HCT116 (cell line): ENCODE results near the gene ELOB. TPM values are rescaled to one million over a fixed set of nuclear protein-coding genes. Genes with fewer than 3 reads are reported as not detected.

ENCODE experiments used
- ATAC-seq: fragments of 200-7000 bp; cut with Tn5 transposase; 2 replicates; pipeline ENCODE4 v1.9.1; 2020; ENCODE audit warnings: mild to moderate bottlenecking, moderate library complexity
- BruUV-seq: library from RNA; stranded (reverse); fragments of 400-500 nt; replicated peaks from 2 replicates; lab custom pipeline; 2021; lab: Mats Ljungman, UMichigan
- CTCF ChIA-PET: fragments of 300-600 bp; sonication (Branson Sonifier 250); formaldehyde crosslinking; loops from one replicate; lab custom pipeline; 2021; ENCODE audit warnings: antibody characterized with exemption; lab: Charles Lee
- POLR2A ChIA-PET: fragments of 300-600, 350-600 bp; sonication (Branson Sonifier 250); formaldehyde crosslinking; loops from one replicate; lab custom pipeline; 2021; ENCODE audit warnings: antibody characterized with exemption; lab: Charles Lee
- RAD21 ChIA-PET, 2 experiments: fragments of 300-600 bp; sonication (Branson Sonifier 250); formaldehyde crosslinking; loops; one replicate each; lab custom pipeline; 2023; ENCODE audit warnings: low total read pairs in 2 of 2; ENCODE audit not compliant: uncharacterized antibody in 2 of 2, unreplicated experiment in 2 of 2, low non-redundant PET in 1 of 2; lab: Charles Lee
- DNase-seq: peaks from one replicate; pipeline ENCODE4 v3.0.0-alpha.2; 2010; ENCODE audit warnings: low read depth, low spot score
- H2AFZ ChIP-seq: fragments of 200-600 bp; shearing (Covaris generic), sonication (generic); 2 replicates; pipeline ENCODE4 v1.6.1; 2017; ENCODE audit warnings: low read depth, mixed run types, mixed read lengths, antibody characterized with exemption, low read length; ENCODE audit not compliant: poor library complexity, severe bottlenecking
- H3K27ac ChIP-seq: 2 replicates; pipeline ENCODE4 v1.5.1; 2012; ENCODE audit warnings: low read depth, low read length
- H3K27me3 ChIP-seq: fragments of 200-600 bp; sonication (generic); 2 replicates; pipeline ENCODE4 v1.6.1; 2016; ENCODE audit warnings: mixed run types, low read length, mixed read lengths; ENCODE audit not compliant: insufficient read depth
- H3K36me3 ChIP-seq, 2 experiments: fragments of 200-500 bp in 1 of 2; fragments of 200-600 bp in 1 of 2; sonication (Bioruptor generic) in 1 of 2; sonication (generic) in 1 of 2; 2 replicates each; pipeline versions ENCODE4 v1.5.1 to v1.6.1; 2014 to 2016; ENCODE audit warnings: low read length in 2 of 2, inconsistent platforms in 1 of 2, mixed read lengths in 1 of 2, mixed run types in 1 of 2; ENCODE audit not compliant: insufficient read depth in 2 of 2, control insufficient read depth in 1 of 2
- H3K4me1 ChIP-seq, 2 experiments: fragments of 200-600 bp in 1 of 2; sonication (generic) in 1 of 2; 2 replicates each; pipeline versions ENCODE4 v1.5.1 to v1.6.1; 2012 to 2017; ENCODE audit warnings: low read length in 2 of 2, inconsistent platforms in 1 of 2, mild to moderate bottlenecking in 1 of 2, mixed read lengths in 1 of 2, mixed run types in 1 of 2, moderate library complexity in 1 of 2; ENCODE audit not compliant: insufficient read depth in 2 of 2, control insufficient read depth in 1 of 2
- H3K4me2 ChIP-seq: fragments of 200-600 bp; sonication (generic); 2 replicates; pipeline ENCODE4 v1.6.1; 2017; ENCODE audit warnings: mixed run types, low read length, mixed read lengths
- H3K4me3 ChIP-seq, 2 experiments: fragments of 200-600 bp in 1 of 2; sonication (generic) in 1 of 2; replicated peaks in 1 of 2; 2 replicates each; pipeline ENCODE4 v1.5.1; 2011 to 2016; ENCODE audit warnings: low read length in 2 of 2, control low read depth in 1 of 2, low read depth in 1 of 2, mild to moderate bottlenecking in 1 of 2, mixed read lengths in 1 of 2, mixed run types in 1 of 2
- H3K79me2 ChIP-seq: fragments of 200-600 bp; sonication (generic); 2 replicates; pipeline ENCODE4 v1.6.1; 2017; ENCODE audit warnings: mild to moderate bottlenecking, mixed run types, low read length, moderate library complexity, mixed read lengths; ENCODE audit not compliant: insufficient read depth
- H3K9ac ChIP-seq: fragments of 200-600 bp; sonication (generic); 2 replicates; pipeline ENCODE4 v1.6.1; 2016; ENCODE audit warnings: low read length, mixed read lengths
- H3K9me2 ChIP-seq: fragments of 200-600 bp; sonication (generic), shearing (Covaris generic); 2 replicates; pipeline ENCODE4 v1.6.1; 2017; ENCODE audit warnings: mixed run types, mild to moderate bottlenecking, moderate library complexity; ENCODE audit not compliant: insufficient read depth
- H3K9me3 ChIP-seq, 2 experiments: fragments of 200-500 bp in 1 of 2; fragments of 200-600 bp in 1 of 2; sonication (Bioruptor generic) in 1 of 2; sonication (generic) in 1 of 2; 2 replicates each; pipeline ENCODE4 v1.6.1; 2014 to 2017; ENCODE audit warnings: low read length in 2 of 2, mixed read lengths in 2 of 2, inconsistent platforms in 1 of 2, low read depth in 1 of 2, mild to moderate bottlenecking in 1 of 2, mixed run types in 1 of 2, moderate library complexity in 1 of 2; ENCODE audit not compliant: control insufficient read depth in 1 of 2, insufficient read depth in 1 of 2
- H4K20me1 ChIP-seq: fragments of 200-600 bp; sonication (generic), shearing (Covaris generic); 2 replicates; pipeline ENCODE4 v1.6.1; 2017; ENCODE audit warnings: mixed run types, mild to moderate bottlenecking, moderate library complexity; ENCODE audit not compliant: insufficient read depth
- ELF1 ChIP-seq: IDR thresholded peaks from 2 replicates; pipeline ENCODE4 v1.6.1; 2012; ENCODE audit warnings: low read depth, borderline replicate concordance
- EZH2 ChIP-seq: fragments of 200-600 bp; sonication (generic); IDR thresholded peaks from 2 replicates; pipeline ENCODE4 v1.6.1; 2017; ENCODE audit warnings: antibody characterized with exemption, mixed run types
- EZH2phosphoT487 ChIP-seq: fragments of 200-600 bp; IDR thresholded peaks from 2 replicates; pipeline ENCODE4 v1.6.1; 2018; ENCODE audit warnings: antibody characterized with exemption, borderline replicate concordance
- POLR2AphosphoS5 ChIP-seq: IDR thresholded peaks from 2 replicates; pipeline ENCODE4 v1.6.1; 2011; ENCODE audit warnings: mild to moderate bottlenecking, low read depth, low read length, moderate library complexity
- TCF7L2 ChIP-seq: IDR thresholded peaks from 2 replicates; pipeline ENCODE4 v1.7.0; 2011; ENCODE audit warnings: borderline replicate concordance, inconsistent platforms; ENCODE audit not compliant: insufficient read depth, insufficient read length; ENCODE audit errors: extremely low read depth
- YY1 ChIP-seq: IDR thresholded peaks from 2 replicates; pipeline ENCODE4 v1.6.1; 2011; ENCODE audit warnings: low read length, low read depth, moderate library complexity, mild to moderate bottlenecking; ENCODE audit not compliant: insufficient replicate concordance; ENCODE audit errors: extremely low read depth
- ZNF274 ChIP-seq: fragments of 200-500 bp; sonication (Bioruptor generic); IDR thresholded peaks from 2 replicates; pipeline ENCODE4 v1.6.1; 2014; ENCODE audit warnings: mild to moderate bottlenecking, low read depth, low read length, inconsistent platforms
- intact Hi-C: fragments of 100-400 bp; cut with micrococcal nuclease; formaldehyde crosslinking; loops from 2 replicates; pipeline ENCODE4 v1.10.0; 2022
- total RNA-seq: library from RNA; stranded (reverse); gene quantifications from one replicate; pipeline ENCODE4 v1.2.1, GENCODE V29; 2021; ENCODE audit not compliant: unreplicated experiment
- TF ChIP-seq, protein P1 (sequence below): IDR thresholded peaks from 2 replicates; pipeline ENCODE4 v1.6.1; 2012; ENCODE audit warnings: low read depth
- TF ChIP-seq, protein P2 (sequence below): IDR thresholded peaks from 2 replicates; pipeline ENCODE4 v1.6.1; 2012
- TF ChIP-seq, protein P3 (sequence below), 3 experiments: fragments of 200-600 bp in 1 of 3; sonication (generic) in 1 of 3; IDR thresholded peaks in 2 of 3; conservative IDR thresholded peaks in 1 of 3; 2 replicates each; pipeline ENCODE4 v1.5.1; 2012 to 2017; ENCODE audit warnings: low read depth in 2 of 3, low read length in 2 of 3, antibody characterized with exemption in 1 of 3, borderline replicate concordance in 1 of 3, control low read depth in 1 of 3, mild to moderate bottlenecking in 1 of 3, mixed read lengths in 1 of 3, mixed run types in 1 of 3, moderate library complexity in 1 of 3; ENCODE audit not compliant: insufficient read depth in 1 of 3

Gene ELOB
- total RNA-seq, 1 experiment from 2014 or later = 239 TPM

- intact Hi-C loops = no loop called here
- RAD21 ChIA-PET = no interaction called here
- Histone ChIP-seq H3K4me2 (no peak overlapping the region), H3K36me3 (no peaks in the 10 kb centered on the region), H2AFZ (no peak overlapping the region), H3K4me1 (peaks cover 4 to 8% of the 10 kb centered on the region in 2 experiments; a peak in 3 of 4 replicates), H3K4me3 (no peak overlapping the region)
- TF ChIP-seq POLR2AphosphoS5 (no peak), YY1 (no peak), ELF1 (no peak), EZH2phosphoT487 (no peak), TCF7L2 (no peak), EZH2 (no peak), ZNF274 (no peak)
- TF ChIP-seq, protein P1, sequence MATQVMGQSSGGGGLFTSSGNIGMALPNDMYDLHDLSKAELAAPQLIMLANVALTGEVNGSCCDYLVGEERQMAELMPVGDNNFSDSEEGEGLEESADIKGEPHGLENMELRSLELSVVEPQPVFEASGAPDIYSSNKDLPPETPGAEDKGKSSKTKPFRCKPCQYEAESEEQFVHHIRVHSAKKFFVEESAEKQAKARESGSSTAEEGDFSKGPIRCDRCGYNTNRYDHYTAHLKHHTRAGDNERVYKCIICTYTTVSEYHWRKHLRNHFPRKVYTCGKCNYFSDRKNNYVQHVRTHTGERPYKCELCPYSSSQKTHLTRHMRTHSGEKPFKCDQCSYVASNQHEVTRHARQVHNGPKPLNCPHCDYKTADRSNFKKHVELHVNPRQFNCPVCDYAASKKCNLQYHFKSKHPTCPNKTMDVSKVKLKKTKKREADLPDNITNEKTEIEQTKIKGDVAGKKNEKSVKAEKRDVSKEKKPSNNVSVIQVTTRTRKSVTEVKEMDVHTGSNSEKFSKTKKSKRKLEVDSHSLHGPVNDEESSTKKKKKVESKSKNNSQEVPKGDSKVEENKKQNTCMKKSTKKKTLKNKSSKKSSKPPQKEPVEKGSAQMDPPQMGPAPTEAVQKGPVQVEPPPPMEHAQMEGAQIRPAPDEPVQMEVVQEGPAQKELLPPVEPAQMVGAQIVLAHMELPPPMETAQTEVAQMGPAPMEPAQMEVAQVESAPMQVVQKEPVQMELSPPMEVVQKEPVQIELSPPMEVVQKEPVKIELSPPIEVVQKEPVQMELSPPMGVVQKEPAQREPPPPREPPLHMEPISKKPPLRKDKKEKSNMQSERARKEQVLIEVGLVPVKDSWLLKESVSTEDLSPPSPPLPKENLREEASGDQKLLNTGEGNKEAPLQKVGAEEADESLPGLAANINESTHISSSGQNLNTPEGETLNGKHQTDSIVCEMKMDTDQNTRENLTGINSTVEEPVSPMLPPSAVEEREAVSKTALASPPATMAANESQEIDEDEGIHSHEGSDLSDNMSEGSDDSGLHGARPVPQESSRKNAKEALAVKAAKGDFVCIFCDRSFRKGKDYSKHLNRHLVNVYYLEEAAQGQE = no peak
- TF ChIP-seq, protein P2, sequence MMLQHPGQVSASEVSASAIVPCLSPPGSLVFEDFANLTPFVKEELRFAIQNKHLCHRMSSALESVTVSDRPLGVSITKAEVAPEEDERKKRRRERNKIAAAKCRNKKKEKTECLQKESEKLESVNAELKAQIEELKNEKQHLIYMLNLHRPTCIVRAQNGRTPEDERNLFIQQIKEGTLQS = no peak
- TF ChIP-seq, protein P3, sequence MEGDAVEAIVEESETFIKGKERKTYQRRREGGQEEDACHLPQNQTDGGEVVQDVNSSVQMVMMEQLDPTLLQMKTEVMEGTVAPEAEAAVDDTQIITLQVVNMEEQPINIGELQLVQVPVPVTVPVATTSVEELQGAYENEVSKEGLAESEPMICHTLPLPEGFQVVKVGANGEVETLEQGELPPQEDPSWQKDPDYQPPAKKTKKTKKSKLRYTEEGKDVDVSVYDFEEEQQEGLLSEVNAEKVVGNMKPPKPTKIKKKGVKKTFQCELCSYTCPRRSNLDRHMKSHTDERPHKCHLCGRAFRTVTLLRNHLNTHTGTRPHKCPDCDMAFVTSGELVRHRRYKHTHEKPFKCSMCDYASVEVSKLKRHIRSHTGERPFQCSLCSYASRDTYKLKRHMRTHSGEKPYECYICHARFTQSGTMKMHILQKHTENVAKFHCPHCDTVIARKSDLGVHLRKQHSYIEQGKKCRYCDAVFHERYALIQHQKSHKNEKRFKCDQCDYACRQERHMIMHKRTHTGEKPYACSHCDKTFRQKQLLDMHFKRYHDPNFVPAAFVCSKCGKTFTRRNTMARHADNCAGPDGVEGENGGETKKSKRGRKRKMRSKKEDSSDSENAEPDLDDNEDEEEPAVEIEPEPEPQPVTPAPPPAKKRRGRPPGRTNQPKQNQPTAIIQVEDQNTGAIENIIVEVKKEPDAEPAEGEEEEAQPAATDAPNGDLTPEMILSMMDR (IDR thresholded peaks at IDR 0.05 in 2 of 3, conservative IDR thresholded peaks at IDR 0.05 in 1 of 3; ENCODE audit: borderline replicate concordance in 1 of 3, insufficient read depth in 1 of 3, low read depth in 2 of 3, low read length in 2 of 3) = no peak
- TF ChIP-seq, all 23 proteins: peak for 0
- no peak overlapping the region for H3K27ac ChIP-seq
- BruUV-seq = no TSS peak
- H4K20me1 ChIP-seq = no peaks in the 10 kb centered on the region
- ChIA-PET POLR2A (no interaction called here), CTCF (no interaction called here)
- H3K9me3 ChIP-seq = no peaks in the 10 kb centered on the region
- ATAC-seq = no peak
- H3K27me3 ChIP-seq = no peaks in the 10 kb centered on the region
- DNase-seq = no peak
- no peak overlapping the region for H3K9ac ChIP-seq
- H3K79me2 ChIP-seq = no peaks in the 10 kb centered on the region
- no peaks in the 10 kb centered on the region for H3K9me2 ChIP-seq
These were observed 9.7 kb upstream of the ELOB start for GRCh38 chr16:2786826-2787151.
